ENCODE data around the gene RMRP. TPM values are rescaled to one million over a fixed set of nuclear protein-coding genes. Genes with fewer than 3 reads are reported as not detected.
"Not testable (repeated sequence)": the region's sequence is repeated elsewhere in the genome, so short reads cannot be mapped to it uniquely, and the experiment has no call there.

Gene RMRP
- total RNA-seq, 2 donors from 2014 or later, result 1,879 to 13,864 TPM

DNA sequence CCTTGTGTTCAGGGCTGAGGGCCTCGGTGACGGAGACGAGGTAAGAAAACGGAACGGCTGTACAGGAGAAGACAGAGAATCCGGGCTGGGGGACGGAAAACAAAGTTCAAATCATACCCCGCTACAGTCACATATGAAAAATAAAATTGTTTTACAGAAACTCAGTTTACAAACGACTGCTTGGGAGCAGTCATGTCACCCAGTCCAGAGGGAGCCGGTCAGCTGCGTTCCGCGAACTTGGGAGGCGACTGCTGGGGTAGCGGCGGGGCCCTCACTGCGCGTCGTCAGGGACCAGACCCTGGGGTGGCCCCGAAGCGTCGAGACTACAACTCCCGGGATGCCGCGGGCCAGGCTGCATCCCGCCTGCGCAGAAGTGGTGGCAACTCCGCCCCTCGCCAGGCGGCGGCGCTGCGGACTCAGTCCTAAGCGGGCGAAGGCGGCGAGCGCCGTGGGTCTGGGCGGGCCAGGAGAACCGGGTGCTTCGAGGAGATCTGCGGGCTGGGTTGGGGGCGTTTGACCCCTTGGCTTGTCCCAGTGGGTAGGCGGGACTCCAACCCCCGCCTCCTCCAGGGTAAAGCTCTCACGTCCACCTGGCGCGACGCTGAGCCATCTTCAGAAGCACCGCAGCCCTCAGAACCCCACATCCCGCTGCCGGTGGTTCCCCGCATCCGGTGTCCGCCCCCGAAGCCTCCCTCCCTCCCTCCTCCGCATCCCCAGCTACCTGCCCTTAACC, 11.1 kb downstream of the RMRP start:
- TF ChIP-seq POLR2AphosphoS5 (IDR thresholded peaks at IDR 0.05) (peak; percentile 94), POLR2A (IDR thresholded peaks at IDR 0.05) (peak; percentile 85)
- TF ChIP-seq, protein P1, sequence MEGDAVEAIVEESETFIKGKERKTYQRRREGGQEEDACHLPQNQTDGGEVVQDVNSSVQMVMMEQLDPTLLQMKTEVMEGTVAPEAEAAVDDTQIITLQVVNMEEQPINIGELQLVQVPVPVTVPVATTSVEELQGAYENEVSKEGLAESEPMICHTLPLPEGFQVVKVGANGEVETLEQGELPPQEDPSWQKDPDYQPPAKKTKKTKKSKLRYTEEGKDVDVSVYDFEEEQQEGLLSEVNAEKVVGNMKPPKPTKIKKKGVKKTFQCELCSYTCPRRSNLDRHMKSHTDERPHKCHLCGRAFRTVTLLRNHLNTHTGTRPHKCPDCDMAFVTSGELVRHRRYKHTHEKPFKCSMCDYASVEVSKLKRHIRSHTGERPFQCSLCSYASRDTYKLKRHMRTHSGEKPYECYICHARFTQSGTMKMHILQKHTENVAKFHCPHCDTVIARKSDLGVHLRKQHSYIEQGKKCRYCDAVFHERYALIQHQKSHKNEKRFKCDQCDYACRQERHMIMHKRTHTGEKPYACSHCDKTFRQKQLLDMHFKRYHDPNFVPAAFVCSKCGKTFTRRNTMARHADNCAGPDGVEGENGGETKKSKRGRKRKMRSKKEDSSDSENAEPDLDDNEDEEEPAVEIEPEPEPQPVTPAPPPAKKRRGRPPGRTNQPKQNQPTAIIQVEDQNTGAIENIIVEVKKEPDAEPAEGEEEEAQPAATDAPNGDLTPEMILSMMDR (IDR thresholded peaks at IDR 0.05), result peak; percentile 89 to 99 (median 95)
- intact Hi-C loops (cut with DNase I), result loop anchor here (5.0 to 10.0 kb wide), 3 partner anchors 39 to 236 kb away; partner anchors contain the start of gene TESK1
- no peaks in the 10 kb centered on the region for H3K9me3 ChIP-seq
- peak overlapping the region; percentile 41 to 52 for H3K4me3 ChIP-seq
- peak; percentile 91 for DNase-seq (ENCODE audit: low spot score)
- peaks cover 4% of the 10 kb centered on the region for H3K4me1 ChIP-seq (replicated peaks)
- under 1% methylated on average over 50 of the region's 58 CpGs for WGBS
- H3K27ac ChIP-seq, result peak overlapping the region; percentile 84 to 86
- no peaks in the 10 kb centered on the region for H3K36me3 ChIP-seq
- no peaks in the 10 kb centered on the region for H3K27me3 ChIP-seq (replicated peaks; ENCODE audit: insufficient read depth)

DNA sequence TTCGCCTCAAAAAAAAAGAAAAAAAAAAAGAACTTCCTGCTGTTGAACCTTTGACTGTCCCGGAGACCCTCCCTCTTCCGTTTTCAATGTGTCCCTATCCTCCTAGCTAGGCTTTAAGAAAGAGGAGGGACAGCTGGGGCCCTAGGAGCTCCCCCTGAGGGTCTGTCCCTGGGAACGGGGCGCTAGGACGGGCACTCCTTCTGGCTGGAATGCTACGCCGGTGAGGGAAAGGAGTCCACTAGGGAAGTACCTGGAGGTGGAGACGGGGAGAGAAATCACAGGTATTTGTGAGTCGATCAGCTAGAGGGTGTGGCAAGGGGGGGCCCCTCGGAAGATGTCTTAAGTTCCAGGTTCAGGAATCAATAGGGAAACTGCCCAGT, 11.7 kb downstream of the RMRP start:
- H3K9me3 ChIP-seq, result no peaks in the 10 kb centered on the region
- intact Hi-C loops (cut with DNase I), result loop anchor here (5.0 to 10.0 kb wide), 3 partner anchors 39 to 236 kb away; partner anchors contain the start of gene TESK1
- H3K27ac ChIP-seq, result peak overlapping the region; percentile 84 to 86
- H3K4me1 ChIP-seq (replicated peaks), result peaks cover 4% of the 10 kb centered on the region
- no peaks in the 10 kb centered on the region for H3K36me3 ChIP-seq
- peak overlapping the region; percentile 41 to 52 for H3K4me3 ChIP-seq
- TF ChIP-seq POLR2AphosphoS5 (IDR thresholded peaks at IDR 0.05) (no peak), POLR2A (IDR thresholded peaks at IDR 0.05) (no peak)
- TF ChIP-seq, protein P1 (IDR thresholded peaks at IDR 0.05), result no peak
- WGBS, result 1% methylated on average over 11 of the region's 11 CpGs
- peak; percentile 54 for DNase-seq (ENCODE audit: low spot score)
- no peaks in the 10 kb centered on the region for H3K27me3 ChIP-seq (replicated peaks; ENCODE audit: insufficient read depth)

DNA sequence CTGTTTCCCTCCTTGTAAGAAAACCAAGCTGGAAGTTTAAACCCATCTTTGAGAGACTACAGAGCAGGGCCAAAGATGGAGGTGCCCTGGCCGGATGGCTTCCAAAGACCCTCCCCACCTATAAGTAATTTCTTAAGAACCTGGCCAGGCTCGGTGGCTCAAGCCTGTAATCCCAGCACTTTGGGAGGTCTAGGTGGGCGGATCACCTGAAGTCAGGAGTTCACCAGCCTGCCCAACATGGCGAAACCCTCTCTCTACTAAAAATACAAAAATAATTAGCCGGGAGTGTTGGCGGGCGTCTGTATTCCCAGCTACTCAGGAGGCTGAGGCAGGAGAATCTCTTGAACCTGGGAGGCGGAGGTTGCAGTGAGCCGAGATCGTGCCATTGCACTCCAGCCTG, 12.1 kb downstream of the RMRP start:
- not testable (repeated sequence) for H3K9me3 ChIP-seq; H3K4me1 ChIP-seq (replicated peaks); DNase-seq (ENCODE audit: low spot score); H3K36me3 ChIP-seq; H3K27me3 ChIP-seq (replicated peaks; ENCODE audit: insufficient read depth)
- 25% methylated on average over 10 of the region's 10 CpGs for WGBS
- intact Hi-C loops (cut with DNase I), result loop anchor here (5.0 to 10.0 kb wide), 3 partner anchors 38 to 237 kb away; partner anchors contain the start of gene TESK1
- H3K27ac ChIP-seq, result peak overlapping the region; percentile 84 to 86
- H3K4me3 ChIP-seq, result peak overlapping the region; percentile 41 to 52

DNA sequence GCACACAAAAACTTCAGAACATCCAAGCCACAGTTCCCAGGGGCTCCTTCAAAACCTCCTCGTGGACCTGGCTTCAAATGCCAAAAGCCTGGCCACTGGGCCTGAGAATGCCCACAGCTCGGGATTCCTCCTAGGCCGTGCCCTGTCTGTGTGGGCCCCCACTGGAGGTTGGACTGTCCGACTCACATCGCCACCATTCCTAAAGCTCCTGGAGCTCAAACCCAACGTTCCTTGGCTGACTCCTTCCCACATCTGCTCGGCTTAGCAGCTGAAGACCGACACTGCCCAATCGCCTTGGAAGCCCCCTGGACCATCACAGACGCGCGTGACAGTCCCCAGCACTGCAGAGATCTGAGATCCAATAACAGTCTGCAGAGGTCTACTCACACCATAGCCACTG, 14.8 kb downstream of the RMRP start:
- no peak overlapping the region for H3K27ac ChIP-seq
- H3K9me3 ChIP-seq, result no peaks in the 10 kb centered on the region
- WGBS, result 84% methylated on average over 12 of the region's 12 CpGs
- H3K36me3 ChIP-seq, result no peaks in the 10 kb centered on the region
- no peaks in the 10 kb centered on the region for H3K27me3 ChIP-seq (replicated peaks; ENCODE audit: insufficient read depth)
- no peak for DNase-seq (ENCODE audit: low spot score)
- intact Hi-C loops (cut with DNase I), result loop anchor here (10.0 kb wide), 1 partner anchor 158 kb away; no protein-coding TSS in a partner anchor
- H3K4me1 ChIP-seq (replicated peaks), result peaks cover 4% of the 10 kb centered on the region
- H3K4me3 ChIP-seq, result no peak overlapping the region
- TF ChIP-seq, protein P1 (IDR thresholded peaks at IDR 0.05), result no peak
- TF ChIP-seq POLR2AphosphoS5 (IDR thresholded peaks at IDR 0.05) (no peak), POLR2A (IDR thresholded peaks at IDR 0.05) (no peak)

DNA sequence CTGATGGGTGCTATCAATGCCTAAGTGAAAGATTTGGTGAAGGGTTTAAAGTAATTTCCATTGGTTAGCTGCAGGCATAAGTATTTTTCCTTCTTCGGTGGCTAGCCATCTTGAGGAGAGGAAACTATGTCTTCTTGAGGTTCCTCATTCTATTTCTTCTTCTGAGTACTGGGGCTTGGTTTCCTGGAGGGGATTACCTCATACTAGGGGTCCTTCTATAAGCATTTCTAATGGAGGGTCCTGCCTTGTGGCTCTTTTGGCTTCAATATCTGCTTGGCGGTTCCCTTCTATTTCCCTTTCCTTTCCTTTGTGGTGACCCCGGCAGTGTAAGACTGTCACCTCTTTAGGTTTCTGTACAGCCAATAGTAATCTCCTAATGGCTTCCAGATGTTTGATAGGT, 16.3 kb downstream of the RMRP start:
- not testable (repeated sequence) for H3K27me3 ChIP-seq (replicated peaks; ENCODE audit: insufficient read depth); H3K36me3 ChIP-seq; H3K9me3 ChIP-seq; H3K4me1 ChIP-seq (replicated peaks); DNase-seq (ENCODE audit: low spot score); H3K4me3 ChIP-seq; H3K27ac ChIP-seq
- 96% methylated on average over 3 of the region's 3 CpGs for WGBS
- intact Hi-C loops (cut with DNase I), result loop anchor here (10.0 kb wide), 1 partner anchor 157 kb away; no protein-coding TSS in a partner anchor

DNA sequence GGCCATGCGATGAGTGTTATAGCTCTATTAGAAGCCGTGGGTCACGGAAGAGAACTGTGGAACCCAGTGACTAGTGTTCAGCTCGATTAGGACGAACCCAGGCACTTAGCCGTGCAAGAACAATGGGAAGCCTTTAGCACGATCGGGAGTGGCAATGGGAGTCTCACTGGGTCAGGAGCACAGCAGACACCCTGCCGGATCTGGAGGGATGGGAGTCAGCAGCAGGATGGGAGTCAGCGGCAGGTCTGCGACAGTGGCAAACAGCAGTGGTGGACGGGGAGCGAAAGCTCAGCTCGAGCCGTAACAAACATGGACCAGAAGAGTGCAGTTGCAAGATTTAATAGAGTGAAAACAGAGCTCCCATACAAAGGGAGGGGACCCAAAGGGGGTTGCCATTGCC, 17.4 kb downstream of the RMRP start:
- intact Hi-C loops (cut with DNase I), result loop anchor here (10.0 kb wide), 1 partner anchor 156 kb away; no protein-coding TSS in a partner anchor
- H3K36me3 ChIP-seq; H3K27ac ChIP-seq; H3K4me1 ChIP-seq (replicated peaks); H3K27me3 ChIP-seq (replicated peaks; ENCODE audit: insufficient read depth); DNase-seq (ENCODE audit: low spot score); H3K4me3 ChIP-seq; H3K9me3 ChIP-seq: not testable (repeated sequence)
- 97% methylated on average over 15 of the region's 15 CpGs for whole genome bisulfite sequencing

Measured in prostate gland (tissue), 2 donors.